Liver (tissue), 9 donors: ENCODE measurements around the gene VSX2. TPM values are rescaled to one million over a fixed set of nuclear protein-coding genes. Genes with fewer than 3 reads are reported as not detected.

Experiments
- DNase-seq: peaks from one replicate; pipeline ENCODE4 v3.0.0-alpha.2; 2017; ENCODE audit warnings: low spot score
- H3K27ac ChIP-seq, 2 donors: one replicate each; pipeline ENCODE4 v1.7.0; 2013; ENCODE audit warnings: inconsistent platforms in 2 of 2, low read length in 2 of 2, control low read depth in 1 of 2, low read depth in 1 of 2, mild to moderate bottlenecking in 1 of 2
- H3K27me3 ChIP-seq, 4 donors: one replicate each; pipeline versions ENCODE4 v1.6.1 to v1.7.0; 2013; ENCODE audit warnings: low read length in 3 of 4, inconsistent platforms in 1 of 4, mild to moderate bottlenecking in 1 of 4, moderate library complexity in 1 of 4; ENCODE audit not compliant: control insufficient read depth in 4 of 4, insufficient read depth in 4 of 4
- H3K36me3 ChIP-seq, 4 donors: one replicate each; pipeline versions ENCODE4 v1.6.1 to v1.7.0; 2013; ENCODE audit warnings: low read length in 3 of 4, mild to moderate bottlenecking in 3 of 4, low read depth in 1 of 4, moderate library complexity in 1 of 4; ENCODE audit not compliant: control insufficient read depth in 4 of 4, insufficient read depth in 3 of 4
- H3K4me1 ChIP-seq, 4 donors: one replicate each; pipeline versions ENCODE4 v1.6.1 to v1.7.0; 2013; ENCODE audit warnings: low read length in 3 of 4, mild to moderate bottlenecking in 3 of 4, moderate library complexity in 1 of 4; ENCODE audit not compliant: control insufficient read depth in 4 of 4, insufficient read depth in 4 of 4
- H3K4me3 ChIP-seq, 3 donors: one replicate each; pipeline versions ENCODE4 v1.6.1 to v1.7.0; 2013; ENCODE audit warnings: low read length in 3 of 3, control low read depth in 1 of 3, low read depth in 1 of 3, mild to moderate bottlenecking in 1 of 3
- H3K9ac ChIP-seq, 2 donors: one replicate each; pipeline ENCODE4 v1.7.0; 2013; ENCODE audit warnings: low read length in 2 of 2, mild to moderate bottlenecking in 2 of 2, moderate library complexity in 2 of 2, control low read depth in 1 of 2, low read depth in 1 of 2
- H3K9me3 ChIP-seq, 4 donors: one replicate each; pipeline versions ENCODE4 v1.6.1 to v1.7.0; 2013; ENCODE audit warnings: low read length in 3 of 4; ENCODE audit not compliant: control insufficient read depth in 4 of 4
- ATF3 ChIP-seq: IDR thresholded peaks from 2 replicates; pipeline ENCODE4 v1.6.1; 2016; ENCODE audit warnings: antibody characterized with exemption
- EGR1 ChIP-seq, 2 donors: IDR thresholded peaks; 2 replicates each; pipeline ENCODE4 v1.6.1; 2016 to 2018; ENCODE audit warnings: antibody characterized with exemption in 2 of 2, low read depth in 2 of 2
- FOXA1 ChIP-seq: IDR thresholded peaks from 2 replicates; pipeline ENCODE4 v1.6.1; 2016; ENCODE audit warnings: antibody characterized with exemption
- FOXA2 ChIP-seq: IDR thresholded peaks from 2 replicates; pipeline ENCODE4 v1.6.1; 2016; ENCODE audit warnings: antibody characterized with exemption
- GABPA ChIP-seq, 2 donors: IDR thresholded peaks in 1 of 2; conservative IDR thresholded peaks in 1 of 2; 2 replicates each; pipeline ENCODE4 v1.6.1; 2016; ENCODE audit warnings: antibody characterized with exemption in 2 of 2, mild to moderate bottlenecking in 1 of 2, moderate library complexity in 1 of 2
- HNF4A ChIP-seq, 2 donors: conservative IDR thresholded peaks; 2 replicates each; pipeline ENCODE4 v1.6.1; 2016; ENCODE audit warnings: antibody characterized with exemption in 2 of 2, mild to moderate bottlenecking in 2 of 2
- HNF4G ChIP-seq: IDR thresholded peaks from 2 replicates; pipeline ENCODE4 v1.6.1; 2016; ENCODE audit warnings: antibody characterized with exemption
- JUND ChIP-seq, 2 donors: IDR thresholded peaks; 2 replicates each; pipeline ENCODE4 v1.6.1; 2016; ENCODE audit warnings: antibody characterized with exemption in 2 of 2
- NR2F2 ChIP-seq: IDR thresholded peaks from 2 replicates; pipeline ENCODE4 v1.6.1; 2016; ENCODE audit warnings: antibody characterized with exemption
- RAD21 ChIP-seq, 2 donors: IDR thresholded peaks; 2 replicates each; pipeline ENCODE4 v1.6.1; 2016; ENCODE audit warnings: antibody characterized with exemption in 2 of 2, mild to moderate bottlenecking in 2 of 2
- RXRA ChIP-seq, 2 donors: IDR thresholded peaks; 2 replicates each; pipeline ENCODE4 v1.6.1; 2017 to 2018; ENCODE audit warnings: antibody characterized with exemption in 2 of 2, mild to moderate bottlenecking in 1 of 2
- SP1 ChIP-seq: IDR thresholded peaks from 2 replicates; pipeline ENCODE4 v1.6.1; 2018; ENCODE audit warnings: antibody characterized with exemption, mild to moderate bottlenecking
- TAF1 ChIP-seq: conservative IDR thresholded peaks from 2 replicates; pipeline ENCODE4 v1.6.1; 2016; ENCODE audit warnings: antibody characterized with exemption, mild to moderate bottlenecking
- YY1 ChIP-seq: IDR thresholded peaks from 2 replicates; pipeline ENCODE4 v1.6.1; 2016; ENCODE audit warnings: antibody characterized with exemption, mild to moderate bottlenecking
- WGBS: extraction: QIAGEN DNeasy Blood & Tissue Kit; methylation state at CpG from one replicate; pipeline ENCODE4 v1.1.7; 2013; 5-methylcytosine and 5-hydroxymethylcytosine counted together
- polyA plus RNA-seq, 2 donors: library from polyadenylated mRNA; stranded (reverse) in 1 of 2; unstranded in 1 of 2; fragments of 200-250 nt in 1 of 2; fragments of >200 nt in 1 of 2; fragmentation: Nextera tagmentation in 1 of 2; extraction: Ambion mirVana in 1 of 2; gene quantifications; one replicate each; pipeline versions ENCODE4 v1.2.1 to v1.2.3, GENCODE V29; 2013 to 2015
- total RNA-seq, 2 donors: library from RNA; depleted of rRNA; stranded (reverse); fragments of >200 nt; gene quantifications; one replicate each; pipeline ENCODE4 v1.2.3, GENCODE V29; 2014
- TF ChIP-seq, protein P1 (sequence below): fragments of 150-350 bp; IDR thresholded peaks from 2 replicates; pipeline ENCODE4 v1.5.1; 2017; ENCODE audit warnings: improper control_type of control experiment, low read depth, low read length; ENCODE audit not compliant: missing input control
- TF ChIP-seq, protein P2 (sequence below): IDR thresholded peaks from 2 replicates; pipeline ENCODE4 v1.6.1; 2016; ENCODE audit warnings: antibody characterized with exemption
- donor health status: healthy.
- donor health status: healthy.
- donor health status: healthy.
- donor health status: healthy.
- donor health status: healthy.

VSX2 gene
- total and polyA plus RNA-seq, 4 donors: not detected

GRCh38 chr14:74255281-74255680, 16.0 kb downstream of the VSX2 start:
- peaks cover 0 to 12% (median 7%) of the 10 kb centered on the region in 4 donors for H3K4me1 ChIP-seq
- H3K4me3 ChIP-seq: no peak overlapping the region
- no peaks in the 10 kb centered on the region for H3K27me3 ChIP-seq
- H3K27ac ChIP-seq: no peak overlapping the region
- H3K9me3 ChIP-seq: no peaks in the 10 kb centered on the region
- no peaks in the 10 kb centered on the region for H3K36me3 ChIP-seq
- WGBS: 83% methylated on average over 3 of the region's 3 CpGs
- DNase-seq: no peak
- TF ChIP-seq TAF1: no peak
- H3K9ac ChIP-seq: no peak overlapping the region

- no peak overlapping the region for H3K27ac ChIP-seq
Observed at GRCh38 chr14:74257078-74257940, 18.1 kb downstream of the VSX2 start.

DNA sequence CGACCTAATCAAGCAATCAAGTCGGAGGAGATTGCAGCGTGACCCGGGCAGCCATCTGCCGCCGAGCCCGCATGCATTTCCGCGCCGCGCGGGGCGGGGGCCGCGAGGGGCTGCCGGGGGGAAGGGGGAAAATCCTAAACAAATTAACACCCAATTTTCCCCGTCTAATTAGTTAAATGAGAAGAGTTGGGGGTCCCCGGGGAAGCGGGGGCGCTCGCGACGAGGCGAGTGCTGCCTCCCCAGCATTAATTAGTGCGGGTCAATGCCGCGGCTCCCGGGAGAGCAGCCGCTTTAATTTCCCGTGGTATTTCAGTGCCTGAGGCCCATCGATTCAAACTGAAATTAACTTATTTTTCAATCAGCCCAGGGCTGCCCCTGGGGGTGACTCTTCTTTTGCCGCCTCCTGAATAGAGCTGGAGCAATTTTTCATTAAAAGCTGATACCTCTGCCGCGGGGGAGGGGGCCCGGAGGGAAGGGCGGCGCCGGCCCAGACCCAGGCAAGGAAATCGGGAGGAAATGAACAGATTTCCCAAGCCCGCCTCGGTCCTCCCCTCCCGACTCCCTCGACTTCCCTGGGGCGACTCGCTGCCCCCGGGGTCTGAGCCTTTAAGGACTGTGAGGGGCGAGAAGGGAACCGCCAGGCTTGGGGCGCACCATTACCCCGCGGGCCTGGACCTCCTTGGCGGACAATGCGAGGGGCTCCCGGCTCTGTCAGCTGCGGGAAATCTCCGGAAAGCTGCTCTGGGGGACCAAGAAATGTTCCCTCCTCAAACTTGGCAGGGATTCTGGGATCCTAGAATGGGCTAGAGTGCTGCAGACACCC, 18.9 kb downstream of the VSX2 start:
- DNase-seq: no peak
- Histone ChIP-seq H3K27me3 (no peaks in the 10 kb centered on the region), H3K9ac (no peak overlapping the region), H3K36me3 (no peaks in the 10 kb centered on the region), H3K4me3 (peak overlapping the region in 2 of 3 donors; percentile 48 to 72), H3K4me1 (peaks cover 0 to 12% (median 4%) of the 10 kb centered on the region in 4 donors), H3K27ac (no peak overlapping the region), H3K9me3 (no peaks in the 10 kb centered on the region)
- 8% methylated on average over 56 of the region's 56 CpGs for WGBS
- TF ChIP-seq SP1 (no peak), JUND (IDR thresholded peaks at IDR 0.05) (no peak), ATF3 (no peak), TAF1 (no peak), HNF4A (conservative IDR thresholded peaks at IDR 0.05) (no peak), GABPA (IDR thresholded peaks at IDR 0.05 in 1 of 2, conservative IDR thresholded peaks at IDR 0.05 in 1 of 2) (no peak), FOXA2 (no peak), RAD21 (IDR thresholded peaks at IDR 0.05) (no peak), EGR1 (IDR thresholded peaks at IDR 0.05; ENCODE audit: low read depth in 2 of 2) (no peak), FOXA1 (no peak), HNF4G (no peak), RXRA (IDR thresholded peaks at IDR 0.05) (no peak), NR2F2 (no peak), YY1 (no peak)
- TF ChIP-seq, protein P1, sequence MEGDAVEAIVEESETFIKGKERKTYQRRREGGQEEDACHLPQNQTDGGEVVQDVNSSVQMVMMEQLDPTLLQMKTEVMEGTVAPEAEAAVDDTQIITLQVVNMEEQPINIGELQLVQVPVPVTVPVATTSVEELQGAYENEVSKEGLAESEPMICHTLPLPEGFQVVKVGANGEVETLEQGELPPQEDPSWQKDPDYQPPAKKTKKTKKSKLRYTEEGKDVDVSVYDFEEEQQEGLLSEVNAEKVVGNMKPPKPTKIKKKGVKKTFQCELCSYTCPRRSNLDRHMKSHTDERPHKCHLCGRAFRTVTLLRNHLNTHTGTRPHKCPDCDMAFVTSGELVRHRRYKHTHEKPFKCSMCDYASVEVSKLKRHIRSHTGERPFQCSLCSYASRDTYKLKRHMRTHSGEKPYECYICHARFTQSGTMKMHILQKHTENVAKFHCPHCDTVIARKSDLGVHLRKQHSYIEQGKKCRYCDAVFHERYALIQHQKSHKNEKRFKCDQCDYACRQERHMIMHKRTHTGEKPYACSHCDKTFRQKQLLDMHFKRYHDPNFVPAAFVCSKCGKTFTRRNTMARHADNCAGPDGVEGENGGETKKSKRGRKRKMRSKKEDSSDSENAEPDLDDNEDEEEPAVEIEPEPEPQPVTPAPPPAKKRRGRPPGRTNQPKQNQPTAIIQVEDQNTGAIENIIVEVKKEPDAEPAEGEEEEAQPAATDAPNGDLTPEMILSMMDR: no peak
- TF ChIP-seq, protein P2, sequence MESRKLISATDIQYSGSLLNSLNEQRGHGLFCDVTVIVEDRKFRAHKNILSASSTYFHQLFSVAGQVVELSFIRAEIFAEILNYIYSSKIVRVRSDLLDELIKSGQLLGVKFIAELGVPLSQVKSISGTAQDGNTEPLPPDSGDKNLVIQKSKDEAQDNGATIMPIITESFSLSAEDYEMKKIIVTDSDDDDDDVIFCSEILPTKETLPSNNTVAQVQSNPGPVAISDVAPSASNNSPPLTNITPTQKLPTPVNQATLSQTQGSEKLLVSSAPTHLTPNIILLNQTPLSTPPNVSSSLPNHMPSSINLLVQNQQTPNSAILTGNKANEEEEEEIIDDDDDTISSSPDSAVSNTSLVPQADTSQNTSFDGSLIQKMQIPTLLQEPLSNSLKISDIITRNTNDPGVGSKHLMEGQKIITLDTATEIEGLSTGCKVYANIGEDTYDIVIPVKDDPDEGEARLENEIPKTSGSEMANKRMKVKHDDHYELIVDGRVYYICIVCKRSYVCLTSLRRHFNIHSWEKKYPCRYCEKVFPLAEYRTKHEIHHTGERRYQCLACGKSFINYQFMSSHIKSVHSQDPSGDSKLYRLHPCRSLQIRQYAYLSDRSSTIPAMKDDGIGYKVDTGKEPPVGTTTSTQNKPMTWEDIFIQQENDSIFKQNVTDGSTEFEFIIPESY: no peak

More at GRCh38 chr14:74257078-74257940, 18.1 kb downstream of the VSX2 start:
- Histone ChIP-seq H3K36me3 (no peaks in the 10 kb centered on the region), H3K27me3 (no peaks in the 10 kb centered on the region), H3K9me3 (no peaks in the 10 kb centered on the region), H3K4me1 (peaks cover 0 to 12% (median 4%) of the 10 kb centered on the region in 4 donors), H3K4me3 (peak overlapping the region in 2 of 3 donors; percentile 48 to 72), H3K9ac (no peak overlapping the region)
- DNase-seq: peak; percentile 72
- TF ChIP-seq, protein P1: peak; percentile 85
- no peak for TF ChIP-seq FOXA1
- 5% methylated on average over 68 of the region's 68 CpGs for WGBS
